Measurements from ENCODE around the gene EIF6. TPM values are rescaled to one million over a fixed set of nuclear protein-coding genes. Genes with fewer than 3 reads are reported as not detected.

EIF6 gene
- total RNA-seq, 2 donors from 2014 or later, result 23.3 to 35.6 TPM

GRCh38 chr20:35290186-35290886, 5.8 kb upstream of the EIF6 start:
- no peaks in the 10 kb centered on the region for H3K9me3 ChIP-seq
- H3K4me3 ChIP-seq, result no peak overlapping the region
- 44 to 50% methylated on average over 4 to 7 of the region's 7 CpGs for WGBS, 2 donors
- H3K27me3 ChIP-seq, result peaks cover 0 to 1% of the 10 kb centered on the region in 2 donors
- intact Hi-C loops (cut with DNase I), result loop anchor here (10.0 kb wide), 1 partner anchor 144 kb away; the partner anchor contains the start of gene GDF5
- no peaks in the 10 kb centered on the region for H3K36me3 ChIP-seq (replicated peaks in 1 of 2; ENCODE audit: insufficient read depth in 1 of 2, low read depth in 2 of 2)
- no peak for ATAC-seq
- peaks cover under 1% of the 10 kb centered on the region for H3K4me1 ChIP-seq
- TF ChIP-seq, protein P1, sequence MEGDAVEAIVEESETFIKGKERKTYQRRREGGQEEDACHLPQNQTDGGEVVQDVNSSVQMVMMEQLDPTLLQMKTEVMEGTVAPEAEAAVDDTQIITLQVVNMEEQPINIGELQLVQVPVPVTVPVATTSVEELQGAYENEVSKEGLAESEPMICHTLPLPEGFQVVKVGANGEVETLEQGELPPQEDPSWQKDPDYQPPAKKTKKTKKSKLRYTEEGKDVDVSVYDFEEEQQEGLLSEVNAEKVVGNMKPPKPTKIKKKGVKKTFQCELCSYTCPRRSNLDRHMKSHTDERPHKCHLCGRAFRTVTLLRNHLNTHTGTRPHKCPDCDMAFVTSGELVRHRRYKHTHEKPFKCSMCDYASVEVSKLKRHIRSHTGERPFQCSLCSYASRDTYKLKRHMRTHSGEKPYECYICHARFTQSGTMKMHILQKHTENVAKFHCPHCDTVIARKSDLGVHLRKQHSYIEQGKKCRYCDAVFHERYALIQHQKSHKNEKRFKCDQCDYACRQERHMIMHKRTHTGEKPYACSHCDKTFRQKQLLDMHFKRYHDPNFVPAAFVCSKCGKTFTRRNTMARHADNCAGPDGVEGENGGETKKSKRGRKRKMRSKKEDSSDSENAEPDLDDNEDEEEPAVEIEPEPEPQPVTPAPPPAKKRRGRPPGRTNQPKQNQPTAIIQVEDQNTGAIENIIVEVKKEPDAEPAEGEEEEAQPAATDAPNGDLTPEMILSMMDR (IDR thresholded peaks at IDR 0.05), result no peak
- no peak for TF ChIP-seq POLR2A (IDR thresholded peaks at IDR 0.05)
- no peak for DNase-seq
- H3K27ac ChIP-seq, result no peak overlapping the region

GRCh38 chr20:35288325-35289060, 3.9 kb upstream of the EIF6 start:
- DNase-seq (no peak), ATAC-seq (no peak)
- H3K4me1 ChIP-seq, result peaks cover 12% of the 10 kb centered on the region
- intact Hi-C loops (cut with DNase I), result no loop called here
- no peak overlapping the region for H3K4me3 ChIP-seq
- WGBS, 2 donors, result 76 to 80% methylated on average over 13 to 19 of the region's 19 CpGs
- no peak overlapping the region for H3K27ac ChIP-seq
- H3K36me3 ChIP-seq (replicated peaks in 1 of 2; ENCODE audit: insufficient read depth in 1 of 2, low read depth in 2 of 2), result no peaks in the 10 kb centered on the region
- no peak for TF ChIP-seq POLR2A (IDR thresholded peaks at IDR 0.05)
- TF ChIP-seq, protein P1 (IDR thresholded peaks at IDR 0.05), result no peak
- H3K27me3 ChIP-seq, result no peaks in the 10 kb centered on the region
- H3K9me3 ChIP-seq, result no peaks in the 10 kb centered on the region

- no peaks in the 10 kb centered on the region for H3K9me3 ChIP-seq
- no peak overlapping the region for H3K27ac ChIP-seq
- DNase-seq, result no peak
- H3K27me3 ChIP-seq, result no peaks in the 10 kb centered on the region
- intact Hi-C loops (cut with DNase I), result no loop called here
- no peak for TF ChIP-seq POLR2A (IDR thresholded peaks at IDR 0.05)
- no peaks in the 10 kb centered on the region for H3K36me3 ChIP-seq (replicated peaks in 1 of 2; ENCODE audit: insufficient read depth in 1 of 2, low read depth in 2 of 2)
- WGBS, 2 donors, result 76 to 79% methylated on average over 13 to 26 of the region's 28 CpGs
- ATAC-seq, result no peak
- peaks cover 15% of the 10 kb centered on the region for H3K4me1 ChIP-seq
- H3K4me3 ChIP-seq, result no peak overlapping the region
Observed at GRCh38 chr20:35287509-35288324, 3.1 kb upstream of the EIF6 start.

- Histone ChIP-seq H3K27me3 (no peaks in the 10 kb centered on the region), H3K9me3 (no peaks in the 10 kb centered on the region), H3K36me3 (replicated peaks in 1 of 2; ENCODE audit: insufficient read depth in 1 of 2, low read depth in 2 of 2) (no peaks in the 10 kb centered on the region), H3K27ac (no peak overlapping the region), H3K4me1 (peaks cover 15% of the 10 kb centered on the region), H3K4me3 (no peak overlapping the region)
- 72 to 86% methylated on average over 8 to 17 of the region's 17 CpGs for WGBS, 2 donors
- ATAC-seq, result no peak
- TF ChIP-seq, protein P1 (IDR thresholded peaks at IDR 0.05), result no peak
- TF ChIP-seq POLR2A (IDR thresholded peaks at IDR 0.05), result no peak
- DNase-seq, result no peak
- intact Hi-C loops (cut with DNase I), result no loop called here
Observed at GRCh38 chr20:35286899-35287508, 2.4 kb upstream of the EIF6 start.

Data from body of pancreas (tissue), 4 donors.